GM06990 (cell line): Measurements from ENCODE around the gene ADAT2.

ENCODE experiments used
- DNase-seq: peaks from one replicate; pipeline ENCODE4 v3.0.0-alpha.2; 2011; ENCODE audit not compliant: insufficient read length; ENCODE audit errors: extremely low read depth
- H3K27me3 ChIP-seq: replicated peaks from 2 replicates; pipeline ENCODE4 v1.6.0; 2011; ENCODE audit warnings: low read length; ENCODE audit not compliant: control insufficient read depth, insufficient read depth
- H3K36me3 ChIP-seq: 2 replicates; pipeline ENCODE4 v1.5.1; 2011; ENCODE audit warnings: low read length; ENCODE audit not compliant: control insufficient read depth, insufficient read depth
- H3K4me3 ChIP-seq: replicated peaks from 2 replicates; pipeline ENCODE4 v1.5.1; 2011; ENCODE audit warnings: low read depth, mild to moderate bottlenecking, control low read depth, low read length
- CTCF ChIP-seq: IDR thresholded peaks from 2 replicates; pipeline ENCODE4 v1.5.1; 2011; ENCODE audit warnings: low read length, control low read depth, mild to moderate bottlenecking, inconsistent platforms; ENCODE audit not compliant: insufficient read depth, poor library complexity, severe bottlenecking

The ADAT2 gene

GRCh38 chr6:143410859-143411270, 39.6 kb downstream of the ADAT2 start:
- no peak for TF ChIP-seq CTCF
- Histone ChIP-seq H3K36me3 (no peaks in the 10 kb centered on the region), H3K27me3 (no peaks in the 10 kb centered on the region), H3K4me3 (no peak overlapping the region)
- no peak for DNase-seq

GRCh38 chr6:143408787-143409162, 41.7 kb downstream of the ADAT2 start:
- no peak for DNase-seq
- Histone ChIP-seq H3K36me3 (no peaks in the 10 kb centered on the region), H3K27me3 (no peaks in the 10 kb centered on the region), H3K4me3 (no peak overlapping the region)
- TF ChIP-seq CTCF: no peak

GRCh38 chr6:143408151-143408786, 42.2 kb downstream of the ADAT2 start:
- no peak for DNase-seq
- H3K4me3 ChIP-seq: no peak overlapping the region
- H3K36me3 ChIP-seq: no peaks in the 10 kb centered on the region
- no peaks in the 10 kb centered on the region for H3K27me3 ChIP-seq
- TF ChIP-seq CTCF: no peak

- Histone ChIP-seq H3K36me3 (no peaks in the 10 kb centered on the region), H3K27me3 (no peaks in the 10 kb centered on the region), H3K4me3 (no peak overlapping the region)
- no peak for TF ChIP-seq CTCF
- DNase-seq: no peak
Observed at GRCh38 chr6:143406673-143407072, 43.8 kb downstream of the ADAT2 start.

- Histone ChIP-seq H3K36me3 (no peaks in the 10 kb centered on the region), H3K27me3 (no peaks in the 10 kb centered on the region), H3K4me3 (no peak overlapping the region)
- no peak for DNase-seq
- no peak for TF ChIP-seq CTCF
Observed at GRCh38 chr6:143405373-143406154, 44.9 kb downstream of the ADAT2 start.
